Heart left ventricle (tissue), 16 donors: ENCODE results near the gene MAN1C1. TPM values are rescaled to one million over a fixed set of nuclear protein-coding genes. Genes with fewer than 3 reads are reported as not detected.
A peak's percentile ranks its signal among the peaks of the same experiment; 100 is the strongest.
"Not testable (repeated sequence)": the region's sequence is repeated elsewhere in the genome, so short reads cannot be mapped to it uniquely, and the experiment has no call there.

Experiments used
- ATAC-seq, 4 donors: fragments of 200-7000 bp; cut with Tn5 transposase; one replicate each; pipeline ENCODE4 v1.9.1; 2020 to 2022; ENCODE audit warnings: moderate library complexity in 4 of 4, mild to moderate bottlenecking in 3 of 4, moderate number of reproducible peaks in 1 of 4
- DNase-seq, 5 donors: peaks; one replicate each; pipeline ENCODE4 v3.0.0-alpha.2; 2020
- H3K27ac ChIP-seq, 12 donors: fragments of 200-600 bp; sonication (generic) in 4 of 12; one replicate each; pipeline versions ENCODE4 v1.5.0 to v1.8.0; 2016 to 2022; ENCODE audit warnings: mild to moderate bottlenecking in 2 of 12
- H3K27me3 ChIP-seq, 9 donors: fragments of 200-600 bp; sonication (generic) in 2 of 9; one replicate each; pipeline versions ENCODE4 v1.5.1 to v1.8.0; 2016 to 2022; ENCODE audit warnings: mild to moderate bottlenecking in 3 of 9
- H3K36me3 ChIP-seq, 9 donors: fragments of 200-600 bp; sonication (generic) in 2 of 9; one replicate each; pipeline versions ENCODE4 v1.5.0 to v1.8.0; 2018 to 2022; ENCODE audit warnings: mild to moderate bottlenecking in 2 of 9
- H3K4me1 ChIP-seq, 12 donors: fragments of 200-600 bp; sonication (generic) in 4 of 12; one replicate each; pipeline versions ENCODE4 v1.5.0 to v1.8.0; 2016 to 2022; ENCODE audit warnings: mild to moderate bottlenecking in 3 of 12
- H3K4me3 ChIP-seq, 12 donors: fragments of 200-600 bp; sonication (generic) in 4 of 12; one replicate each; pipeline versions ENCODE4 v1.5.0 to v1.8.0; 2017 to 2022; ENCODE audit warnings: mild to moderate bottlenecking in 9 of 12, moderate library complexity in 4 of 12
- H3K9me3 ChIP-seq, 12 donors: fragments of 200-600 bp; sonication (generic) in 4 of 12; one replicate each; pipeline versions ENCODE4 v1.5.0 to v1.8.0; 2016 to 2022; ENCODE audit warnings: mild to moderate bottlenecking in 1 of 12
- POLR2A ChIP-seq, 2 donors: fragments of 450-650 bp; IDR thresholded peaks; one replicate each; pipeline ENCODE4 v1.6.1; 2017; ENCODE audit warnings: antibody characterized with exemption in 2 of 2, mild to moderate bottlenecking in 2 of 2, moderate library complexity in 2 of 2
- WGBS, 4 donors: extraction: QIAGEN DNeasy Blood & Tissue Kit in 2 of 4; methylation state at CpG; one replicate each; pipeline versions ENCODE4 v1.1.5 to v1.1.7; 2013 to 2018; 5-methylcytosine and 5-hydroxymethylcytosine counted together
- intact Hi-C, 10 donors: fragments of 100-400 bp; cut with DNase I; formaldehyde crosslinking; loops; one replicate each; pipeline versions ENCODE4 v1.11.1 to v1.14.2; 2022
- polyA plus RNA-seq, 2 donors: library from polyadenylated mRNA; stranded (reverse); fragments of 200-250 nt; gene quantifications; one replicate each; pipeline ENCODE4 v1.2.3, GENCODE V29; 2013
- total RNA-seq, 9 donors: library from RNA; depleted of rRNA in 2 of 9; stranded (reverse); fragments of >200 nt in 2 of 9; fragmentation: NEBNext Ultra II Directional in 3 of 9; extraction: Animal tissue kit (Norgen Biotek cat#: 25700) in 3 of 9; gene quantifications; one replicate each; pipeline versions ENCODE4 v1.1.0 to v1.2.4, GENCODE V29; 2016 to 2023
- TF ChIP-seq, protein P1 (sequence below), 12 donors: fragments of 200-600 bp; sonication (generic) in 4 of 12; IDR thresholded peaks; one replicate each; pipeline versions ENCODE4 v1.5.0 to v1.8.0; 2018 to 2022; ENCODE audit warnings: antibody characterized with exemption in 12 of 12, mild to moderate bottlenecking in 5 of 12
- donor health status: ischemic (EF 13 %, LVEDD 7.1; RV severe dilation, severe dysfunction).
- donor health status: healthy with polysubstance abuse.
- donor health status: DM: no; HTN: yes; CAD: no.
- donor health status: DM: no; HTN: no; CAD: no.
- donor health status: ischemic (EF 25% LVEDD 6.9; RV normal size, moderate dysfunction).
- donor health status: ischemic (EF 25% LVEDD 5.7; RV mildly dilated, moderate dysfunction).
- donor health status: healthy.
- donor health status: DM: yes; HTN: yes; CAD: no.
- donor health status: ischemic (EF 35%, LVEDD 5.7; RV mildly dilated, moderate dysfunction).
- donor health status: nonischemic (EF 11% LVEDD 7.7; RV severe dilation, severe dysfunction).
- donor health status: DM: yes; HTN: yes; CAD: no.
- donor health status: PGD.
- donor health status: ischemic (EF 29% LVEDD 5.4; RV normal size, mild dysfunction).
- donor health status: nonischemic (EF 23%, LVEDD 6.1; RV moderate dilation, normal function).

The MAN1C1 gene
- total and polyA plus RNA-seq, 11 donors = 7.7 to 25.7 (median 14.7) TPM

DNA sequence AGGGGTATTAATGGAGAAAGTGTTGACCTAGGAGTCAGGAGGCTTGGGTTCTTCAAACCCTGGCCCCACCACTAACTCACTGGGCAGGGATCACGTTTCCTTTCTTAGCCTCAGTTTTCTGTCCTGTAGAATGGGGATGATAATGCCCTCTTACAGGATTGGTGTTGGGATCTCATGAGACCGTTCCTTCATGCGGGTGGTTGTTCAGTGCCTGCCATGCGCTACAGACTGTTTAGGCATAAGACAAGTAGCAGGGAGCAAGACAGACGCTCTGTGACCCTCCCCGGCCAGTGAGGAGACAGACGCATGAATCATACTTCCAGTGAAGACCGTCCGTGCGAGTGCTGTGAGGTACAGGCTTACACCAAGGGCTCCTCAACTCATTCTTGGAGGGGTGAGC, 81.7 kb downstream of the MAN1C1 start:
- DNase-seq (no peak), ATAC-seq (no peak)
- Histone ChIP-seq H3K4me1 (peaks cover 6 to 100% (median 79%) of the 10 kb centered on the region in 12 donors), H3K27me3 (no peaks in the 10 kb centered on the region), H3K36me3 (no peaks in the 10 kb centered on the region), H3K27ac (peak overlapping the region in 11 of 12 donors; percentile 82 to 99 (median 91)), H3K4me3 (no peak overlapping the region), H3K9me3 (no peaks in the 10 kb centered on the region)
- 94 to 98% (median 96%) methylated on average over 5 to 10 of the region's 10 CpGs for WGBS, 4 donors
- intact Hi-C loops = loop anchor here in 6 of 10 donors (5.0 to 10.0 kb wide), 5 partner anchors 41 to 153 kb away; partner anchors contain the start of genes MAN1C1 (in 2 of the 6) and LDLRAP1 (in 1 of the 6)
- no peak for TF ChIP-seq POLR2A (IDR thresholded peaks at IDR 0.05)
- TF ChIP-seq, protein P1, sequence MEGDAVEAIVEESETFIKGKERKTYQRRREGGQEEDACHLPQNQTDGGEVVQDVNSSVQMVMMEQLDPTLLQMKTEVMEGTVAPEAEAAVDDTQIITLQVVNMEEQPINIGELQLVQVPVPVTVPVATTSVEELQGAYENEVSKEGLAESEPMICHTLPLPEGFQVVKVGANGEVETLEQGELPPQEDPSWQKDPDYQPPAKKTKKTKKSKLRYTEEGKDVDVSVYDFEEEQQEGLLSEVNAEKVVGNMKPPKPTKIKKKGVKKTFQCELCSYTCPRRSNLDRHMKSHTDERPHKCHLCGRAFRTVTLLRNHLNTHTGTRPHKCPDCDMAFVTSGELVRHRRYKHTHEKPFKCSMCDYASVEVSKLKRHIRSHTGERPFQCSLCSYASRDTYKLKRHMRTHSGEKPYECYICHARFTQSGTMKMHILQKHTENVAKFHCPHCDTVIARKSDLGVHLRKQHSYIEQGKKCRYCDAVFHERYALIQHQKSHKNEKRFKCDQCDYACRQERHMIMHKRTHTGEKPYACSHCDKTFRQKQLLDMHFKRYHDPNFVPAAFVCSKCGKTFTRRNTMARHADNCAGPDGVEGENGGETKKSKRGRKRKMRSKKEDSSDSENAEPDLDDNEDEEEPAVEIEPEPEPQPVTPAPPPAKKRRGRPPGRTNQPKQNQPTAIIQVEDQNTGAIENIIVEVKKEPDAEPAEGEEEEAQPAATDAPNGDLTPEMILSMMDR (IDR thresholded peaks at IDR 0.05) = no peak

DNA sequence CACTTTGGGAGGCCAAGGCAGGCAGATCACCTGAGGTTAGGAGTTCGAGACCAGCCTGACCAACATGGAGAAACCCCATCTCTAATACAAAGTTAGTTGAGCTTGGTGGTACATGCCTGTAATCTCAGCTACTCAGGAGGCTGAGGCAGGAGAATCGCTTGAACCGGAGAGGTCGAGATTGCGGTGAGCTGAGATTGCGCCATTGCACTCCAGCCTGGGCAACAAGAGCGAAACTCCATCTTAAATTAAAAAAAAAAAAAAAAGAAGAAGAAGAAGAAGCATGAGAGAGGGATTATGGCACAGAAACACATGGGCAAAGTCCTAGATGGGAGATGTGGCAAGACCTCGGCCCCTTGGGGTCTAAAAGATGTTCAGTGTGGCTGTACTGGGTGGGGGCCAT, 82.5 kb downstream of the MAN1C1 start:
- intact Hi-C loops = loop anchor here in 6 of 10 donors (5.0 to 10.0 kb wide), 5 partner anchors 42 to 154 kb away; partner anchors contain the start of genes MAN1C1 (in 2 of the 6) and LDLRAP1 (in 1 of the 6)
- DNase-seq, H3K27me3 ChIP-seq, ATAC-seq, H3K9me3 ChIP-seq, H3K4me3 ChIP-seq, H3K36me3 ChIP-seq: not testable (repeated sequence)
- 91 to 96% (median 94%) methylated on average over 8 of the region's 8 CpGs for WGBS, 4 donors
- H3K4me1 ChIP-seq = peaks cover 4 to 100% (median 81%) of the 10 kb centered on the region in 12 donors
- peak overlapping the region; percentile 10 to 99 (median 90) for H3K27ac ChIP-seq

DNA sequence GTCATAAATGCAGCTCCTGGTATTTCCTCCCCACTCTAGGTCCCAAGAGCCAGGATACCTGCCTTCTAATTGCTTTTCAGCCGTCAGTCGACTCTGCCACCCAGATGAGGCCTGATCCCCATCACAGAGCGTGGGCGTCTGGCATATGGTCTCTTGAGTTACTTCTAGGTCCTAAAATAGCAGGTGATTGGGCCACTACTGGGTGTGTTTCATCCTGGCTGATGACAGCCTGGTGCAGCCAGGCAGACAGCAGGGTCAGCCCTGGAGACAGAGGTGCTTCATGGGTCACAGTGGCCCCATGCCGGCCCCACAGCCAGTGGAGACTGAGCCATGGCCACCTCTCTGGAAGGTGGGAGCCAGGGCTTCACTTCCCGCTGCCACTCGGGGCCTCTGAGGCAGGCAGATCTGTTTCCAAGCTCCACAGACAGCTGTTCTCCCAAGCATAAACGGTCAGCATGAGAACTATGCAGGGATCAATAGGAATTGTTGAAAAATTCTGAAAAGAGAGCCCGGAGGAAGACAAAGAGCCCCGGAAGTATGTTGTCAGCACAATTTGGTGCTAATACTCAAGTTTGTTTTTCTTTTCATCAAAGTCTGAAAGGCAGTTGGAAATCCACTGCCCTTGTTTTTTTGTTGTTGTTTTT, 83.0 kb downstream of the MAN1C1 start:
- peak; percentile 69 to 89 (median 76) for DNase-seq
- peak; percentile 81 to 89 (median 84) for ATAC-seq
- TF ChIP-seq, protein P1 (IDR thresholded peaks at IDR 0.05) = no peak
- no peak for TF ChIP-seq POLR2A (IDR thresholded peaks at IDR 0.05)
- no peaks in the 10 kb centered on the region for H3K36me3 ChIP-seq
- H3K27ac ChIP-seq = peak overlapping the region; percentile 59 to 99 (median 90)
- intact Hi-C loops = loop anchor here in 7 of 10 donors (2.0 to 10.0 kb wide), 6 partner anchors 42 to 155 kb away; partner anchors contain the start of genes MAN1C1 (in 2 of the 7) and LDLRAP1 (in 1 of the 7)
- H3K4me1 ChIP-seq = peaks cover 0 to 99% (median 81%) of the 10 kb centered on the region in 12 donors
- H3K27me3 ChIP-seq = no peaks in the 10 kb centered on the region
- no peaks in the 10 kb centered on the region for H3K9me3 ChIP-seq
- WGBS, 4 donors = 36 to 47% (median 42%) methylated on average over 9 to 10 of the region's 10 CpGs
- H3K4me3 ChIP-seq = no peak overlapping the region

DNA sequence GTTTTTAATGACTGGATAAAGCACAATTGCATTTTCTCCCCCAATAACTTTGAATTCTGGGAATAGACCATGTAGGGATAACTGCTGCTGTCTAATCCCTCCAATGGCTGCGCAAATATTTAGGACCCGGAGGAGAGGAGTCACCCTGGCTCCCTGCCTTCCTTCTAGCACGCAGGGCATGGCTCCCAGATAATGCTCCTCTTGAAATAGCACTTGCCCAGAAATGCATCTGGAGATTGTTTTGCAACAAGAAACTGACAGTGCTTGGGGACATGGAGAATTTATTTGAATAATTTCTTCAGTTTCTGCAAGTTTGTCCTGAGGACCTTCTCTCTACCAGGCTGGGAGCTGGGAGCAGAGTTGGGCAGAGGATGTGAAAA, 83.5 kb downstream of the MAN1C1 start:
- H3K4me3 ChIP-seq = no peak overlapping the region
- H3K9me3 ChIP-seq = no peaks in the 10 kb centered on the region
- intact Hi-C loops = loop anchor here in 2 of 10 donors (2.0 to 5.0 kb wide), 3 partner anchors 42 to 97 kb away; no protein-coding TSS in a partner anchor
- peak overlapping the region; percentile 81 to 99 (median 90) for H3K27ac ChIP-seq
- no peak for TF ChIP-seq POLR2A (IDR thresholded peaks at IDR 0.05)
- TF ChIP-seq, protein P1 (IDR thresholded peaks at IDR 0.05) = no peak
- H3K36me3 ChIP-seq = no peaks in the 10 kb centered on the region
- ATAC-seq (peak; percentile 72 to 85 (median 81)), DNase-seq (peak; percentile 77 to 87 (median 78))
- WGBS, 4 donors = 22 to 45% (median 33%) methylated on average over 3 of the region's 3 CpGs
- no peaks in the 10 kb centered on the region for H3K27me3 ChIP-seq
- H3K4me1 ChIP-seq = peaks cover 0 to 99% (median 81%) of the 10 kb centered on the region in 12 donors
